CD14-positive monocyte (primary cell): ENCODE results near the gene OAS2. TPM values are rescaled to one million over a fixed set of nuclear protein-coding genes. Genes with fewer than 3 reads are reported as not detected.

ENCODE experiments used
- DNase-seq, 3 donors: peaks; one replicate each; pipeline ENCODE4 v3.0.0-alpha.2; 2011 to 2022
- H2AFZ ChIP-seq: 2 replicates; pipeline ENCODE4 v1.6.0; 2012; ENCODE audit warnings: mild to moderate bottlenecking, low read depth, low read length, inconsistent platforms; ENCODE audit not compliant: insufficient read depth, poor library complexity, severe bottlenecking
- H3K27ac ChIP-seq, 2 donors: 1 replicate in 1 of 2; 2 replicates in 1 of 2; pipeline ENCODE4 v1.5.1; 2012 to 2013; ENCODE audit warnings: low read length in 2 of 2, control low read depth in 1 of 2, inconsistent platforms in 1 of 2, low read depth in 1 of 2, mild to moderate bottlenecking in 1 of 2
- H3K27me3 ChIP-seq, 2 donors: one replicate each; pipeline versions ENCODE4 v1.6.0 to v1.6.1; 2011 to 2013; ENCODE audit warnings: low read length in 2 of 2; ENCODE audit not compliant: control insufficient read depth in 2 of 2, insufficient read depth in 2 of 2
- H3K36me3 ChIP-seq, 2 donors: replicated peaks in 1 of 2; 1 replicate in 1 of 2; 2 replicates in 1 of 2; pipeline versions ENCODE4 v1.5.1 to v1.6.1; 2012 to 2013; ENCODE audit warnings: low read length in 2 of 2, control low read depth in 1 of 2, inconsistent platforms in 1 of 2, mild to moderate bottlenecking in 1 of 2; ENCODE audit not compliant: insufficient read depth in 2 of 2, control insufficient read depth in 1 of 2
- H3K4me1 ChIP-seq, 2 donors: 1 replicate in 1 of 2; 2 replicates in 1 of 2; pipeline versions ENCODE4 v1.5.1 to v1.6.1; 2012 to 2013; ENCODE audit warnings: low read length in 2 of 2, control low read depth in 1 of 2, inconsistent platforms in 1 of 2, mild to moderate bottlenecking in 1 of 2, moderate library complexity in 1 of 2; ENCODE audit not compliant: insufficient read depth in 2 of 2, control insufficient read depth in 1 of 2
- H3K4me2 ChIP-seq: replicated peaks from 2 replicates; pipeline ENCODE3; 2012; ENCODE audit warnings: low read length, moderate library complexity, mild to moderate bottlenecking; ENCODE audit not compliant: poor library complexity, severe bottlenecking; ENCODE audit errors: extremely low read depth
- H3K4me3 ChIP-seq, 3 experiments: fragments of 200-600 bp in 1 of 3; sonication (generic) in 1 of 3; replicated peaks in 1 of 3; 1 replicate in 2 of 3; 2 replicates in 1 of 3; pipeline ENCODE4 v1.5.1; 2011 to 2013; ENCODE audit warnings: low read length in 3 of 3, mild to moderate bottlenecking in 3 of 3, control low read depth in 2 of 3, low read depth in 2 of 3, inconsistent platforms in 1 of 3, moderate library complexity in 1 of 3
- H3K79me2 ChIP-seq: 2 replicates; pipeline ENCODE4 v1.6.0; 2012; ENCODE audit warnings: mild to moderate bottlenecking, control low read depth, inconsistent platforms, low read length, moderate library complexity; ENCODE audit not compliant: insufficient read depth
- H3K9ac ChIP-seq: 2 replicates; pipeline ENCODE4 v1.6.0; 2017; ENCODE audit warnings: low read length, mild to moderate bottlenecking; ENCODE audit not compliant: insufficient read depth, poor library complexity, severe bottlenecking
- H3K9me3 ChIP-seq, 2 donors: replicated peaks in 1 of 2; 1 replicate in 1 of 2; 2 replicates in 1 of 2; pipeline versions ENCODE4 v1.5.1 to v1.6.1; 2012 to 2013; ENCODE audit warnings: low read length in 2 of 2, control low read depth in 1 of 2; ENCODE audit not compliant: control insufficient read depth in 1 of 2, insufficient read depth in 1 of 2
- H4K20me1 ChIP-seq: 2 replicates; pipeline ENCODE4 v1.6.0; 2012; ENCODE audit warnings: mild to moderate bottlenecking, low read length, control low read depth, moderate library complexity; ENCODE audit not compliant: insufficient read depth
- H3K27ac Mint-ChIP-seq, 7 donors: one replicate each; pipeline ENCODE4 v1.8.0; 2020; ENCODE audit warnings: mild to moderate bottlenecking in 7 of 7, mixed read lengths in 7 of 7, moderate library complexity in 6 of 7, inconsistent platforms in 2 of 7
- H3K27me3 Mint-ChIP-seq, 3 donors: one replicate each; pipeline ENCODE4 v1.8.0; 2021 to 2022; ENCODE audit warnings: low read depth in 3 of 3, mild to moderate bottlenecking in 3 of 3, mixed read lengths in 3 of 3, moderate library complexity in 3 of 3, inconsistent platforms in 1 of 3
- H3K36me3 Mint-ChIP-seq, 2 donors: one replicate each; pipeline ENCODE4 v1.8.0; 2020; ENCODE audit warnings: mixed read lengths in 2 of 2, inconsistent platforms in 1 of 2, mild to moderate bottlenecking in 1 of 2
- H3K4me1 Mint-ChIP-seq: one replicate; pipeline ENCODE4 v1.8.0; 2020; ENCODE audit warnings: mild to moderate bottlenecking, mixed read lengths
- H3K4me3 Mint-ChIP-seq, 2 donors: one replicate each; pipeline ENCODE4 v1.8.0; 2020; ENCODE audit warnings: mild to moderate bottlenecking in 2 of 2, mixed read lengths in 2 of 2, moderate library complexity in 1 of 2
- H3K9me3 Mint-ChIP-seq, 7 donors: one replicate each; pipeline ENCODE4 v1.8.0; 2020 to 2022; ENCODE audit warnings: mixed read lengths in 7 of 7, mild to moderate bottlenecking in 6 of 7, moderate library complexity in 6 of 7, inconsistent platforms in 2 of 7
- WGBS: methylation state at CpG from one replicate; pipeline ENCODE4 v1.1.5; 2013; ENCODE audit warnings: missing lambda C conversion rate; ENCODE audit not compliant: insufficient coverage; 5-methylcytosine and 5-hydroxymethylcytosine counted together
- intact Hi-C, 2 donors: fragments of 100-400 bp; cut with micrococcal nuclease; formaldehyde crosslinking; loops; one replicate each; pipeline versions ENCODE4 v1.15.0 to v1.15.1; 2023
- polyA plus RNA-seq, 3 donors: library from polyadenylated mRNA; depleted of rRNA in 1 of 3; unstranded in 2 of 3; stranded (reverse) in 1 of 3; fragments of 300-500 nt in 2 of 3; fragments of >200 nt in 1 of 3; fragmentation: Illumina TruSeq in 2 of 3; gene quantifications; 1 replicate in 2 of 3; 2 replicates in 1 of 3; pipeline ENCODE4 v1.2.3, GENCODE V29; 2012 to 2021
- TF ChIP-seq, protein P1 (sequence below): fragments of 200-600 bp; IDR thresholded peaks from one replicate; pipeline ENCODE4 v1.8.0; 2022; ENCODE audit warnings: antibody characterized with exemption, mild to moderate bottlenecking

Gene OAS2
- polyA plus RNA-seq, 3 donors: 27.7 to 55.9 (median 40.1) TPM

DNA sequence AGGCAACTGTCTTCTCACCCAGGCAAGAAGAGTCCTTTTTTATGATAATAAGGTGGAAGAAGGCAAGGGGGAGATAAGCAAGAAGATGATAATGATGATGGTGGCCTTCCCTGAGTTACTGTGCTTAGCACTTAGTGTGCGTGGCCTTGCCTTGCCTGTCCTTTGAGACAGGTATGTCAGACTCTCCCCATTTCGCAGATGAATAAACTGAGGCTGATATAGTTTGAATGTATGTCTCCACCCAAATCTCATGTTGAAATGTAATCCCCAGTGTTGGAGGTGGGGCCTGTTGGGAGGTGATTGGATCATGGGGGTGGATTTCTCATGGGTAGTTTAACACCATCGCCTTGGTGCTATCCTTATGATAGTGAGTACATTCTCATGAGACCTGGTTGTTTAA is 48.6 kb upstream of the OAS2 start:
- Mint-ChIP-seq H3K4me1 (peaks cover 11% of the 10 kb centered on the region), H3K9me3 (peaks cover 5 to 31% (median 6%) of the 10 kb centered on the region in 7 donors), H3K4me3 (no peak overlapping the region), H3K27ac (no peak overlapping the region), H3K27me3 (peaks cover 2 to 3% (median 2%) of the 10 kb centered on the region in 3 donors), H3K36me3 (peaks cover 27 to 30% of the 10 kb centered on the region in 2 donors)
- Histone ChIP-seq H3K9me3 (no peaks in the 10 kb centered on the region), H3K36me3 (peaks cover 2 to 21% of the 10 kb centered on the region in 2 donors), H3K27ac (no peak overlapping the region), H3K9ac (no peak overlapping the region), H3K27me3 (no peaks in the 10 kb centered on the region), H4K20me1 (peaks cover 19% of the 10 kb centered on the region), H3K4me3 (no peak overlapping the region), H3K4me1 (peaks cover 0 to 5% of the 10 kb centered on the region in 2 donors), H3K4me2 (no peak overlapping the region), H2AFZ (no peak overlapping the region), H3K79me2 (no peaks in the 10 kb centered on the region)
- intact Hi-C loops: no loop called here
- 100% methylated on average over 1 of the region's 3 CpGs for WGBS
- TF ChIP-seq, protein P1, sequence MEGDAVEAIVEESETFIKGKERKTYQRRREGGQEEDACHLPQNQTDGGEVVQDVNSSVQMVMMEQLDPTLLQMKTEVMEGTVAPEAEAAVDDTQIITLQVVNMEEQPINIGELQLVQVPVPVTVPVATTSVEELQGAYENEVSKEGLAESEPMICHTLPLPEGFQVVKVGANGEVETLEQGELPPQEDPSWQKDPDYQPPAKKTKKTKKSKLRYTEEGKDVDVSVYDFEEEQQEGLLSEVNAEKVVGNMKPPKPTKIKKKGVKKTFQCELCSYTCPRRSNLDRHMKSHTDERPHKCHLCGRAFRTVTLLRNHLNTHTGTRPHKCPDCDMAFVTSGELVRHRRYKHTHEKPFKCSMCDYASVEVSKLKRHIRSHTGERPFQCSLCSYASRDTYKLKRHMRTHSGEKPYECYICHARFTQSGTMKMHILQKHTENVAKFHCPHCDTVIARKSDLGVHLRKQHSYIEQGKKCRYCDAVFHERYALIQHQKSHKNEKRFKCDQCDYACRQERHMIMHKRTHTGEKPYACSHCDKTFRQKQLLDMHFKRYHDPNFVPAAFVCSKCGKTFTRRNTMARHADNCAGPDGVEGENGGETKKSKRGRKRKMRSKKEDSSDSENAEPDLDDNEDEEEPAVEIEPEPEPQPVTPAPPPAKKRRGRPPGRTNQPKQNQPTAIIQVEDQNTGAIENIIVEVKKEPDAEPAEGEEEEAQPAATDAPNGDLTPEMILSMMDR: no peak
- DNase-seq: no peak

DNA sequence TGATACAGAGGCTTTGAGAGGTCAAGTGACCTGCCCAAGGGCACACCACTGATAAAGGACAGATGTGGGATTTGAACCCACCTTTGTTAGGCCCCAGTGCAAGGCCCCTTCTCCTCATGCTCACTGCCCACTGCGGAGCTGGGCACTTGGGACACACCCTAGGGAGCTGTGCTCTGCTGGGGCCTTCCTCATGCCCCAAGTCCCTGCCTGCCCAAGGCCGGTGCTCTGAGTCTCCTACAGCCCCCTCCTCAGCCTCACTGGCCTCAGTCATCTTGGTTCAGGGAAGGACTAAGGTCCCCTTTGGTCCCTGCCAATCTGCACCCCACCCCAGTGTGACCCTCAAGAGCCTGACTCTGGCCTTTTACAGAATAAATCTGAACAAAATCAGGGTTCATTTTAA is 48.0 kb upstream of the OAS2 start:
- no peak overlapping the region for H2AFZ ChIP-seq
- TF ChIP-seq, protein P1: no peak
- no peak overlapping the region for H3K4me3 ChIP-seq
- H3K9me3 ChIP-seq: no peaks in the 10 kb centered on the region
- peaks cover 21 to 23% of the 10 kb centered on the region in 2 donors for H3K36me3 Mint-ChIP-seq
- intact Hi-C loops: no loop called here
- H3K9ac ChIP-seq: no peak overlapping the region
- H3K27me3 Mint-ChIP-seq: peaks cover 0 to 3% (median 0%) of the 10 kb centered on the region in 3 donors
- 100% methylated on average over 1 of the region's 2 CpGs for WGBS
- H3K27ac ChIP-seq: no peak overlapping the region
- no peak overlapping the region for H3K4me2 ChIP-seq
- H4K20me1 ChIP-seq: peaks cover 13% of the 10 kb centered on the region
- H3K4me3 Mint-ChIP-seq: no peak overlapping the region
- DNase-seq: no peak
- H3K79me2 ChIP-seq: no peaks in the 10 kb centered on the region
- H3K4me1 Mint-ChIP-seq: peaks cover 6% of the 10 kb centered on the region
- H3K9me3 Mint-ChIP-seq: peaks cover 5 to 31% (median 6%) of the 10 kb centered on the region in 7 donors
- H3K4me1 ChIP-seq: no peaks in the 10 kb centered on the region
- no peak overlapping the region for H3K27ac Mint-ChIP-seq
- H3K36me3 ChIP-seq: peaks cover 2 to 15% of the 10 kb centered on the region in 2 donors
- no peaks in the 10 kb centered on the region for H3K27me3 ChIP-seq
